Spinal cord (tissue), 10 donors: Measurements from ENCODE around the gene MAP3K5. TPM values are rescaled to one million over a fixed set of nuclear protein-coding genes. Genes with fewer than 3 reads are reported as not detected.

Experiments used
- DNase-seq, 6 donors: peaks; one replicate each; pipeline versions ENCODE4 v3.0.0 to v3.0.0-alpha.2; 2013 to 2015; ENCODE audit warnings: low spot score in 6 of 6, low read depth in 4 of 6
- H3K27ac ChIP-seq: one replicate; pipeline ENCODE4 v1.5.1; 2013; ENCODE audit warnings: low read depth, low read length, control low read depth
- H3K27me3 ChIP-seq: one replicate; pipeline ENCODE4 v1.6.1; 2013; ENCODE audit warnings: low read length; ENCODE audit not compliant: control insufficient read depth, insufficient read depth
- H3K36me3 ChIP-seq: one replicate; pipeline ENCODE4 v1.6.1; 2013; ENCODE audit warnings: low read length; ENCODE audit not compliant: control insufficient read depth, insufficient read depth
- H3K4me1 ChIP-seq: one replicate; pipeline ENCODE4 v1.6.1; 2013; ENCODE audit warnings: low read length; ENCODE audit not compliant: control insufficient read depth, insufficient read depth
- H3K4me3 ChIP-seq: one replicate; pipeline ENCODE4 v1.5.1; 2013; ENCODE audit warnings: low read depth, low read length, control low read depth
- H3K9me3 ChIP-seq: one replicate; pipeline ENCODE4 v1.6.1; 2013; ENCODE audit warnings: low read length; ENCODE audit not compliant: control insufficient read depth, insufficient read depth
- WGBS: methylation state at CpG from one replicate; pipeline ENCODE4 v1.1.5; 2013; ENCODE audit warnings: missing lambda C conversion rate; ENCODE audit not compliant: insufficient coverage; 5-methylcytosine and 5-hydroxymethylcytosine counted together
- polyA plus RNA-seq, 2 donors: library from polyadenylated mRNA; unstranded; fragments of 120-200 nt; gene quantifications; one replicate each; pipeline ENCODE4 v1.2.1, GENCODE V29; 2013; ENCODE audit not compliant: insufficient read length in 2 of 2
- total RNA-seq, 2 donors: library from RNA; depleted of rRNA in 1 of 2; stranded (reverse); fragments of 120-200 nt in 1 of 2; fragments of >200 nt in 1 of 2; gene quantifications; one replicate each; pipeline versions ENCODE4 v1.2.3 to v1.2.4, GENCODE V29; 2013 to 2014
- donor health status: healthy.

Gene MAP3K5
- total and polyA plus RNA-seq, 4 donors = 8.5 to 26.9 (median 9.7) TPM

- Histone ChIP-seq H3K4me1 (no peaks in the 10 kb centered on the region), H3K27me3 (no peaks in the 10 kb centered on the region), H3K36me3 (no peaks in the 10 kb centered on the region), H3K27ac (no peak overlapping the region), H3K4me3 (no peak overlapping the region), H3K9me3 (no peaks in the 10 kb centered on the region)
- no peak for DNase-seq
Measured at GRCh38 chr6:136677822-136678221, 114.5 kb downstream of the MAP3K5 start.

DNA sequence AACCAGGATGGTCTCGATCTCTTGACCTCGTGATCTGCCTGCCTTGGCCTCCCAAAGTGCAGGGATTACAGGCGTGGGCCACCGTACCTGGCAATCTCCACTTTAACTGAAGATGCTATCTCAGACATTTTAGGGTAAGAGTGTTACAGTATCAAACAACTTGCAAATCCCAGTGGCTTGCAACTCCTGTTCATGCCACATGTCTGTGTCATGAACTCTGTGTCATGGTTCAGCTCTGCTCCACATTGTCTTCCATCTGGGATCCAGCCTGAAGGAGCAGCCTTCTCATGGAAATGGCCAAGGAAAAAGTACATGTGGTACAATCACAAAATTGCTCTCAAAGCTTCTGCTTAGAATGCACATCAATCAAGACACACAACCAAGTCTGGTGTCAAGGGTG is 114.9 kb downstream of the MAP3K5 start:
- DNase-seq = no peak
- H3K36me3 ChIP-seq = no peaks in the 10 kb centered on the region
- no peaks in the 10 kb centered on the region for H3K9me3 ChIP-seq
- H3K4me1 ChIP-seq = no peaks in the 10 kb centered on the region
- H3K4me3 ChIP-seq = no peak overlapping the region
- no CpG with 5 or more reads among the region's 4 CpGs for whole genome bisulfite sequencing
- H3K27me3 ChIP-seq = no peaks in the 10 kb centered on the region
- no peak overlapping the region for H3K27ac ChIP-seq

- H3K27ac ChIP-seq = no peak overlapping the region
- no peaks in the 10 kb centered on the region for H3K36me3 ChIP-seq
- no peaks in the 10 kb centered on the region for H3K9me3 ChIP-seq
- H3K27me3 ChIP-seq = no peaks in the 10 kb centered on the region
- H3K4me3 ChIP-seq = no peak overlapping the region
- no peaks in the 10 kb centered on the region for H3K4me1 ChIP-seq
- no CpG with 5 or more reads among the region's 3 CpGs for WGBS
- no peak for DNase-seq
Measured at GRCh38 chr6:136676075-136676474, 116.2 kb downstream of the MAP3K5 start.

- H3K27me3 ChIP-seq = no peaks in the 10 kb centered on the region
Measured at GRCh38 chr6:136673571-136673970, 118.7 kb downstream of the MAP3K5 start.

GRCh38 chr6:136672144-136672543 is 120.1 kb downstream of the MAP3K5 start:
- H3K27ac ChIP-seq = no peak overlapping the region
- no peaks in the 10 kb centered on the region for H3K9me3 ChIP-seq
- DNase-seq = no peak
- no peak overlapping the region for H3K4me3 ChIP-seq
- H3K36me3 ChIP-seq = no peaks in the 10 kb centered on the region
- H3K27me3 ChIP-seq = no peaks in the 10 kb centered on the region
- no peaks in the 10 kb centered on the region for H3K4me1 ChIP-seq
- 93% methylated on average over 3 of the region's 4 CpGs for WGBS

More at GRCh38 chr6:136673571-136673970, 118.7 kb downstream of the MAP3K5 start:
- no peaks in the 10 kb centered on the region for H3K9me3 ChIP-seq
- no peak overlapping the region for H3K4me3 ChIP-seq
- no peaks in the 10 kb centered on the region for H3K4me1 ChIP-seq
- DNase-seq = no peak
- H3K36me3 ChIP-seq = no peaks in the 10 kb centered on the region
- no peak overlapping the region for H3K27ac ChIP-seq

DNA sequence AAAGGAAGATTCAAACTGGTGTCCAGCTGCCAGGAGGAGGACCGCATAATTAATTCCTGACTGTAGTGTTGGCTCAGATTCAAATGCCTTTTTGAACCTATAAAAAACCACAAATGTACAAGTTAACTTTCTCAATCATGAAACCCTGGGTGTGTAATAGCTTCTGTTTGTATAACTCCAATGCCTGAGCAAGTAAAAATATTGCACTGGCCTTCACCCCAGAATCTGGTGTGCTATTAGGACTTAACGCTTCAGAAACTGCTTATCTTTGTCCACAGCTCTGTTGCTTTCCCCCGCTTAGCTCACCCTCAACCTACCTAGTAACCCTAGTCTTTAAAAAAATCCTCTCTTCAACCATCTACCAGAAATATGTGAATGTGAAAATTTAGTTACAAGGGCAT is 123.0 kb downstream of the MAP3K5 start:
- no peaks in the 10 kb centered on the region for H3K27me3 ChIP-seq
- no peaks in the 10 kb centered on the region for H3K4me1 ChIP-seq
- no peaks in the 10 kb centered on the region for H3K9me3 ChIP-seq
- no CpG with 5 or more reads among the region's 3 CpGs for WGBS
- H3K27ac ChIP-seq = no peak overlapping the region
- H3K4me3 ChIP-seq = no peak overlapping the region
- peak in 2 of 6 donors; percentile 19 to 51 for DNase-seq
- no peaks in the 10 kb centered on the region for H3K36me3 ChIP-seq

DNA sequence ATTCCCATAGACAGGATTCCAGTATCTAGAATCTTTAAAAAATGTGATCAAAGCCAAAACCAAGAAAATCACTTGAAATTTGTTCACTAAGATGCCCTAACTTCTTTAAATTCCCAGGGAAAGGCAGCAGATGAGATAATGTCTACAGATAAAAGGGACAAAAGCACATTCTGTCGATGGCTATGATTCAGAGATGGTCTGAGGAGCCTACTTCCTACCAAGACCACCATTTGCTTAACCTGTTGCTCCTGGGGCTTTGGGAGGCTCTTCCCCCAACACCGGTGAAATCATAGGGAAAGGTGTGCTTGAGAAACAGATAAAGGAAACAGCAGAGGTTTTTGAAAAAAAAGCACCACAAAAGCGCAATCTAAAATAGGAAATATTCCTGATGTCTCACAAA is 123.7 kb downstream of the MAP3K5 start:
- no CpG with 5 or more reads among the region's 3 CpGs for WGBS
- Histone ChIP-seq H3K27ac (no peak overlapping the region), H3K4me1 (no peaks in the 10 kb centered on the region)

GRCh38 chr6:136666041-136666440 is 126.2 kb downstream of the MAP3K5 start:
- H3K27ac ChIP-seq = no peak overlapping the region
- no peaks in the 10 kb centered on the region for H3K27me3 ChIP-seq
- no peaks in the 10 kb centered on the region for H3K9me3 ChIP-seq
- WGBS = no CpG with 5 or more reads among the region's 1 CpG
- no peaks in the 10 kb centered on the region for H3K36me3 ChIP-seq
- no peak overlapping the region for H3K4me3 ChIP-seq
- no peak for DNase-seq
- no peaks in the 10 kb centered on the region for H3K4me1 ChIP-seq

More for the DNA sequence above, 123.7 kb downstream of the MAP3K5 start:
- Histone ChIP-seq H3K9me3 (no peaks in the 10 kb centered on the region), H3K4me3 (no peak overlapping the region), H3K36me3 (no peaks in the 10 kb centered on the region), H3K27me3 (no peaks in the 10 kb centered on the region)
- DNase-seq = no peak

DNA sequence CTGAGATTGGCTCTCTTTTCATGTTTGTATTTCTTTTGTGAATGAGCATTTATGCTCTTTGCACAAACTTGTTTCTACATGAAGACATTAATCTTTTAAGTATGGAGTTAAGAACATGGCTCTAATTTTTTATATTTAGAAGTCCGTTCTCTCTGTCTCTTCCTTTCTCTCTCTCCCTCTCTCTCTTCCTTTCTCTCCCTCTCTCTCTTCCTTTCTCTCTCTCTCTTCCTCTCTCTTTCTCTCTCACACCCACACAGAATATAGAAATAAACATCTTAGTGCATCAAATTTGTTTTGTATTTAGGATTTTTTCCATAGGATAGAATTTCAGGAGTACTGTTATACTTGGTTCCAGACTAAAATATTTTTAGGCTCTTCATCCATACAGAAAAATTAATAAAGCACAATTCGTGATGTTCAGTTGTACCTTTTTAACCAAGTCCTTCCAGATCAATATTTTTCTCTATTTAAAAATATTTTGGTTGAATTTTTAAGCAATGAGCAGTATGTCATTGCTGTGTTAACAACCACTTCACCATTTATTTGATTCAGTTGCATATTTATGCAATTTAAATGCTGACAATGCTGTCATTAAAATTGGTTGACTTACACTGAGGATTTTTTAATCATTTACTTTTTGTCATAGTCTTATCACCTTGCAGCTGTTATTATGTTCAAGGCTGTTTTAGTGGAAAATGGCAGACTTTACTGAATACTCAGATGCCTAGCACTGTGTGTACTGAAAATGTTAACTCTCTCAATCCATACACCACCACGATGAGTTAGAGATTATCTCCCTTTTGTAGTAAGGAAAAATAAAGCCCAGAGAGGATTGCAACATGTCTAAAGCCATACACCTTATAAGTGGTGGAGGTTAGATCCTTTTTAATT is 129.7 kb downstream of the MAP3K5 start:
- Histone ChIP-seq H3K27me3 (no peaks in the 10 kb centered on the region), H3K27ac (no peak overlapping the region), H3K36me3 (no peaks in the 10 kb centered on the region), H3K4me3 (no peak overlapping the region), H3K9me3 (no peaks in the 10 kb centered on the region), H3K4me1 (no peaks in the 10 kb centered on the region)
- DNase-seq = no peak
- WGBS = no CpG with 5 or more reads among the region's 3 CpGs

DNA sequence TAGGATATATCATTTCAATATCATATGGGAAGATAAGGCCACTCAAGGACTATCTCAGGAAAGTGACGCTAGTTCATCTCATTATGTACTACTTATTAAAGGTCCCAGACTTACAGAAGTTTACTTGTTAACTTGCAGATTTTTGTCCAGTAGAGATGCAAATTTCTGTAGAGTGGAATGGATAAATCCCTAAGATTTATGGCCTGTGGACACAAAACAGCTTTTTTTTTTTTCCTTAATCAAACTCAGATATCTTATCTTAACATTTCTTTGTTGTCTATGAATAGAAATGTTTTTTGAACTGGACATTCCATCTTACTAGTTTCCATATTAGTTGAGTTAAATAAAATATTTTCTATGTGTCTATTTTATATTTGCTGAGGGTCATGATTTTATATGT is 131.6 kb downstream of the MAP3K5 start:
- no peak for DNase-seq
- Histone ChIP-seq H3K9me3 (no peaks in the 10 kb centered on the region), H3K27ac (no peak overlapping the region), H3K4me1 (no peaks in the 10 kb centered on the region), H3K27me3 (no peaks in the 10 kb centered on the region), H3K4me3 (no peak overlapping the region), H3K36me3 (no peaks in the 10 kb centered on the region)
- WGBS = no CpG with 5 or more reads among the region's 1 CpG
